ENCODE measurements around the gene MRPL51.
A peak's percentile ranks its signal among the peaks of the same experiment; 100 is the strongest.

The MRPL51 gene

GRCh38 chr12:6492838-6493496, at the start of gene MRPL51:
TSS of gene MRPL51 (minus strand) at chr12:6493262. CDS start at chr12:6493136, 126 bp downstream.
- DNase-seq, result peak; percentile 47 to 97 (median 91)

GRCh38 chr12:6542209-6543009, 49.3 kb upstream of the MRPL51 start:
- peak in 1 of 56 donors; percentile 14 for DNase-seq

DNA sequence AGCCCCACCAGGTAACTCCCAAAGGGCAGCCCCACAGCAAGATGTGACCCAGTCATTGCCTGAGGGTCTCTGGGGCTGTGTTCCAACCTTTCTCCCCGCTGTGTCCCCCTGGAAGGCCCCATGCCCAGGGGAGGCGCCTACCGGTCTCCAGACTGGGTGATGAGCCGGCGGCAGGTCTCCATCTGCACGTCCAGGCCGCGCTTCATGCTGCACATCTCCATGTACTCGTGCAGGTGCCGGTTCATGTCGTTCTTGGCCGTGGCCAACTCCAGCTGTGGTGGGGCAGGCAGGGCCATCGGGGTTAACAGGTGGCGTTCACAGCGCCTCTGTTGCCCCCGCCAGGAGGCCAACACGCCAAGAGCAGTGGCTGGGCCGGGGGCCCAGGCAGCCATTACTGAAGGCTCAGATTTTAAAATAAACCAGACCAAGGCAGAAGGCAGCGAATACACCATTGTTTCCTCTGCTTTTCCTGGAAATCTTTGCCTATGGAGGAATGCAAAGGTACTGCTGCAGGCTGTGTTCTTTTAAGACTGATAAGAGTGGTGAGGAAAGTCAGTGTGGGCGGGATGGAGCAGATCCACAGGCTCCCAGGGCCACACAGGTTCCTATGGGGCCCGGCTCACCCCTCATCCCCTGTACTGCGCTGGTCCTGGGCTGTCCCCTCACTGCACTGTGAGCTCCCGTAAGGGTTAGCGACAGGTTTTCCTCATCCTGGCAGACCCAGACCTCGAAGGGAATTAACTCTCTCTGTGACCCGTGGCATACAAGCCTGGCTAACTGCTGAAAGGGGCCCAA, 48.5 kb upstream of the MRPL51 start:
- no peak for DNase-seq

DNA sequence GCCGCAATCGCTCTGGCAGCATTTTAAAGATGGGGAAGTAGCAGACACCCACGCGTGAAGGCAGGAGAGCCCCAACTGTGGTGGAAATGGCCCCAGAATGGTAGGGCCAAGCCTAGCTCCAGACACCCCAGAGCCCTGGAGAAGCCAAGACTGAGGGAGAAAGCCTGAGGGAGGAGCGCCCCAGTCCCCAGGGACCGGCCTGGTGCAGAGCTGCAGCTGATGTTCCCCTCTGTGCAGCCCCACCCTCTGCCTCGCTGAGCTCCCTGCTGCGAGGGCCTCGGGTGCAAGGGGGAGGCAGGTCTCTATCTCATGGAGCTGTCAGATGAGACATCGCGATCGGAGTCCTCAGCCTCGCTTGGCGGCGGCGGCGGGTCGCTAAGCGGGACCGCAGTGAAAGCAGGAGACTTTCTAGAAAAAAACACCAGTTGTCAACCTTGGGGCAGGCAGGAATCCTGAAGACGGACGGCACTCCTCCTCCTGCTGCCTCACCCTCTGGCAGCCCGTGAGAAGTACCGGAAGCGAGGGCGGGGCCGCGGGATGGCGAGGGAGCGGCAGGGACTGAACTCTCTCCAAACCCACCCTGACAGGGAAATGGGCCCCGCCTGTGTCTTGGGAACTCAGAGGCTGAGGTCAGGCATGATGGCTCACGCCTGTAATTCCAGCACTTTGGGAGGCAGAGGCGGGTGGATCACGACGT, 47.3 kb upstream of the MRPL51 start:
- DNase-seq, result peak in 1 of 56 donors; percentile 11

- DNase-seq, result no peak
Observed at GRCh38 chr12:6539707-6540134, 46.7 kb upstream of the MRPL51 start.

- no peak for DNase-seq
Observed at GRCh38 chr12:6539314-6539682, 46.2 kb upstream of the MRPL51 start.

- DNase-seq, result peak in 4 of 56 donors; percentile 31 to 49 (median 37)
Observed at GRCh38 chr12:6538420-6539313, 45.6 kb upstream of the MRPL51 start.

- DNase-seq, result peak in 45 of 56 donors; percentile 22 to 86 (median 59)
Observed at GRCh38 chr12:6537580-6538419, 44.7 kb upstream of the MRPL51 start.

DNA sequence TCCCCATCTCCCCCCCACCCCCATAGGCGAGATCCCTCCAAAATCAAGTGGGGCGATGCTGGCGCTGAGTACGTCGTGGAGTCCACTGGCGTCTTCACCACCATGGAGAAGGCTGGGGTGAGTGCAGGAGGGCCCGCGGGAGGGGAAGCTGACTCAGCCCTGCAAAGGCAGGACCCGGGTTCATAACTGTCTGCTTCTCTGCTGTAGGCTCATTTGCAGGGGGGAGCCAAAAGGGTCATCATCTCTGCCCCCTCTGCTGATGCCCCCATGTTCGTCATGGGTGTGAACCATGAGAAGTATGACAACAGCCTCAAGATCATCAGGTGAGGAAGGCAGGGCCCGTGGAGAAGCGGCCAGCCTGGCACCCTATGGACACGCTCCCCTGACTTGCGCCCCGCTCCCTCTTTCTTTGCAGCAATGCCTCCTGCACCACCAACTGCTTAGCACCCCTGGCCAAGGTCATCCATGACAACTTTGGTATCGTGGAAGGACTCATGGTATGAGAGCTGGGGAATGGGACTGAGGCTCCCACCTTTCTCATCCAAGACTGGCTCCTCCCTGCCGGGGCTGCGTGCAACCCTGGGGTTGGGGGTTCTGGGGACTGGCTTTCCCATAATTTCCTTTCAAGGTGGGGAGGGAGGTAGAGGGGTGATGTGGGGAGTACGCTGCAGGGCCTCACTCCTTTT, 44.0 kb upstream of the MRPL51 start:
- DNase-seq, result no peak

- peak in 2 of 56 donors; percentile 18 to 26 for DNase-seq
Observed at GRCh38 chr12:6535960-6536847, 43.1 kb upstream of the MRPL51 start.

GRCh38 chr12:6535697-6535946, 42.6 kb upstream of the MRPL51 start:
- DNase-seq, result no peak

DNA sequence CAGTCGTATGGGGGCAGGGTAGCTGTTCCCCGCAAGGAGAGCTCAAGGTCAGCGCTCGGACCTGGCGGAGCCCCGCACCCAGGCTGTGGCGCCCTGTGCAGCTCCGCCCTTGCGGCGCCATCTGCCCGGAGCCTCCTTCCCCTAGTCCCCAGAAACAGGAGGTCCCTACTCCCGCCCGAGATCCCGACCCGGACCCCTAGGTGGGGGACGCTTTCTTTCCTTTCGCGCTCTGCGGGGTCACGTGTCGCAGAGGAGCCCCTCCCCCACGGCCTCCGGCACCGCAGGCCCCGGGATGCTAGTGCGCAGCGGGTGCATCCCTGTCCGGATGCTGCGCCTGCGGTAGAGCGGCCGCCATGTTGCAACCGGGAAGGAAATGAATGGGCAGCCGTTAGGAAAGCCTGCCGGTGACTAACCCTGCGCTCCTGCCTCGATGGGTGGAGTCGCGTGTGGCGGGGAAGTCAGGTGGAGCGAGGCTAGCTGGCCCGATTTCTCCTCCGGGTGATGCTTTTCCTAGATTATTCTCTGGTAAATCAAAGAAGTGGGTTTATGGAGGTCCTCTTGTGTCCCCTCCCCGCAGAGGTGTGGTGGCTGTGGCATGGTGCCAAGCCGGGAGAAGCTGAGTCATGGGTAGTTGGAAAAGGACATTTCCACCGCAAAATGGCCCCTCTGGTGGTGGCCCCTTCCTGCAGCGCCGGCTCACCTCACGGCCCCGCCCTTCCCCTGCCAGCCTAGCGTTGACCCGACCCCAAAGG, 42.1 kb upstream of the MRPL51 start:
- peak in 31 of 56 donors; percentile 8 to 80 (median 52) for DNase-seq

GRCh38 chr12:6534695-6534944, 41.6 kb upstream of the MRPL51 start:
- peak in 1 of 56 donors; percentile 77 for DNase-seq

DNA sequence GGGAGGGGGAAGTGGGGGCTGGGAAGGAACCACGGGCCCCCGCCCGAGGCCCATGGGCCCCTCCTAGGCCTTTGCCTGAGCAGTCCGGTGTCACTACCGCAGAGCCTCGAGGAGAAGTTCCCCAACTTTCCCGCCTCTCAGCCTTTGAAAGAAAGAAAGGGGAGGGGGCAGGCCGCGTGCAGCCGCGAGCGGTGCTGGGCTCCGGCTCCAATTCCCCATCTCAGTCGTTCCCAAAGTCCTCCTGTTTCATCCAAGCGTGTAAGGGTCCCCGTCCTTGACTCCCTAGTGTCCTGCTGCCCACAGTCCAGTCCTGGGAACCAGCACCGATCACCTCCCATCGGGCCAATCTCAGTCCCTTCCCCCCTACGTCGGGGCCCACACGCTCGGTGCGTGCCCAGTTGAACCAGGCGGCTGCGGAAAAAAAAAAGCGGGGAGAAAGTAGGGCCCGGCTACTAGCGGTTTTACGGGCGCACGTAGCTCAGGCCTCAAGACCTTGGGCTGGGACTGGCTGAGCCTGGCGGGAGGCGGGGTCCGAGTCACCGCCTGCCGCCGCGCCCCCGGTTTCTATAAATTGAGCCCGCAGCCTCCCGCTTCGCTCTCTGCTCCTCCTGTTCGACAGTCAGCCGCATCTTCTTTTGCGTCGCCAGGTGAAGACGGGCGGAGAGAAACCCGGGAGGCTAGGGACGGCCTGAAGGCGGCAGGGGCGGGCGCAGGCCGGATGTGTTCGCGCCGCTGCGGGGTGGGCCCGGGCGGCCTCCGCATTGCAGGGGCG, 41.0 kb upstream of the MRPL51 start, which contains the start of gene GAPDH:
TSS of gene GAPDH (plus strand) at position 595 of the 772 bp plus-strand sequence. CDS start 316 bp downstream, outside the sequence.
- DNase-seq, result peak; percentile 77 to 98 (median 95)

- peak in 2 of 56 donors; percentile 94 to 96 for DNase-seq
Observed at GRCh38 chr12:6533653-6533922, 40.5 kb upstream of the MRPL51 start.

GRCh38 chr12:6532927-6533652, 40.0 kb upstream of the MRPL51 start:
- DNase-seq, result peak in 44 of 56 donors; percentile 63 to 92 (median 81)

All from amygdala (tissue), 56 donors.